NCI-H1105 (cell line): ENCODE measurements around the gene FOXP1.

Experiments used
- DNase-seq: peaks from one replicate; lab custom pipeline; 2025; lab: John Stamatoyannopoulos, UW

FOXP1 gene

DNA sequence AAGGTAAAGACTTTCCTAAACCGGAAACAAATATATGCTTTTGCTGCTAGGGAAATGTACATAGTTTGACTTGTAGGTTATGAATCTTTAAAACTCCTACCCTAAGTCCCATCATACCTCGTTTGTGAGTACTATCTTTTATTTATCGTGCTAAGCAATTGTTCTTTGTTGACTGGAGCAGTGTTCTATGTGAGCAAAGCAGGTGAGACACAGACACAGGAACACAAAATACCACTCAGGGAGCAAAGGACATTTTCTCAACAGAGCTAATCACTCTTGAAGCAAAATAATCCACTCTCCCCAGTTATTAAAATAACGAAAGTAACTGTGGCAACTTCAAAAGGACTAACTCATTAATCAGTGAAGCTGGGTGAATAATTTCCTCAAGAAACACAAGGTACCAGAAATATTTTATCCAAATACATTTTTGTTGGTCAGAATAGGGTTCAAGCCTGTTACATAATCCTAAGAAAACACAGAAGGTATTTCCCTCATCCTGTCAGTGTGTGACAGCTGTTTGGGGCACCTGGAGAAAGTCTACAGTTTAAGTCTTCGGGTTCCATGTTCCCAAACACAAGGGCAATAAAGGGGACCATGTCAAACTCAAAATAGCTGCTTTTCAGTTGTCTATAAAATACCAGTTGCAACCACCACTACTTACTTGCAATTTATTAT is 407.7 kb downstream of the FOXP1 start:
- DNase-seq = no peak

DNA sequence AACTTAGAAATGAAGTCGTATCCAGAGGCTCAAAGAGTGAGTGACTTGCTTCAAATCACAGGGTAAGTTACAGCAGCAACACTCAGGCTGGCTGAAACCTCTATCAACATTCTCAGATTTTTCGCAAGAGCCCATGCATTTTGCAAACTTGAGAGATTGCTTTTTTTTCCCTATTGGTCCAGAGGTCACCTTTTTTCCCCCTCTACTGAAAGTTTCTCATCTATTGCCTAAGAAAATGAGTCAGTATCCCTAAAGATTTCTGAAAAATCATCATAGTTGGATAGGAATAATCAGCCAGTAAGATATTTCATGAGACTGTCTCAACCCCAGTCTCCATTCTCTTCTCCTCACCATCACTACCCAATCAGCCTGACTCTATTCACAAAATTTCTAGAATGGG is 410.6 kb downstream of the FOXP1 start:
- DNase-seq = no peak

DNA sequence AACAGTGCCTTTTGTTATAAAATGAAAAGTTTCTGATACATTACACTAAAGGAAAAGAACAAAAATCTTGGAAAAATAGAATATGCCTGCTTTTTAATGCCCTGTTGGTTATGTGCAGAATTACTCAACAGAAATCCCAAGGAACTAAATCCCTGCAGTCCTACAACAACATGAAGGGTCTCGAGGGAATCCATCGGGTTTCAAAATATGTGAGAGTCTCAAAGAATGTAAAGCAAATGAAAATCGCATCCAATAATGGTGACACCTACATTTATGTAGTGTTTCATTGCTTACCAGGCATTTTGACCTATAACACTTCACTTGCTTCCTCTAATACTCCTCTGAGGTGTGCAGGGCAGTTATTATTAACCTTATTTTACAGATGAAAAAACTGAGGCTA is 411.3 kb downstream of the FOXP1 start:
- no peak for DNase-seq

DNA sequence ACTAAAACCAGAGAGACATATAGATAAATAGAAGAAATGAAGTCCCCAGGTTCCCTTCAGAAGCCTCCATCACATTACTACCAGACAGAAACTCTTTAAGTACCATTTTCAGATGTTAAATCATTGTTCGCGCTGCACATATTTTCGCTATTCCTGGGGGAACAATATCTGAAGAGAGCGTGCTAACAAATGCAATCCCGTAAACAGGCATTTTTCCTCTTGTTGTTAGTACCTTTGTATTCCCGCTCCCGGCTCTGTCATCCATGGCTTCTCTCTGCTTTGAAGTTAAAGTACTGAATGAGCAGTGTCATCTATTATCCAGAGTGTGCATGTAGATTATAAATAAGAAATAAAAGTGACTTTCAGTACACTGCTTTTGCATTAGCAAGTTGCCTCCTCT is 412.3 kb downstream of the FOXP1 start:
- no peak for DNase-seq

DNA sequence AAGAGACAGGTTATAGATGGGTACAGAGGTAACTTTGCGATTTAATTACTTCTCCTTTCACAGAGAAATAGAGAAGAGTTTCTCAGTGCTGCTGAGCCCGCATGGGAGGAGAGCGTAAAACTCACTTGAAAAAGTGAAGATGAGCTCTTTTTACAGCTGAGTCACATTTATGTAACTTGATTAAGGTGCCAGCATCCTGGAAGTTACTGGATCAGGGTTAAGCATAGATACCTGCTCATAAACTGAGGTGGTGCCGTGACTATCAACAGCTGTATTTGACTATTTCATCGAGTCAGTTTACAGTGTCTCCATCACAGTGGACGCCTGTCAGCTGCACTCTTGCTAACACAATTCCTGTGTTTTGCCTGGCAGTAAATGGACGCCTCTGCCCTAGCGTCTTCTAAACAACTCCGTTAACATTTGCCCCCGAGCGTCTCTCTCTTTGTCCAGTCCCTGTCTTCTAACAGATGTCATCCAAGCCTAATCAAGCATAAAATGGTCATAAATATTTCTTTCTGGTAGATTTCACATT is 414.6 kb downstream of the FOXP1 start:
- no peak for DNase-seq

DNA sequence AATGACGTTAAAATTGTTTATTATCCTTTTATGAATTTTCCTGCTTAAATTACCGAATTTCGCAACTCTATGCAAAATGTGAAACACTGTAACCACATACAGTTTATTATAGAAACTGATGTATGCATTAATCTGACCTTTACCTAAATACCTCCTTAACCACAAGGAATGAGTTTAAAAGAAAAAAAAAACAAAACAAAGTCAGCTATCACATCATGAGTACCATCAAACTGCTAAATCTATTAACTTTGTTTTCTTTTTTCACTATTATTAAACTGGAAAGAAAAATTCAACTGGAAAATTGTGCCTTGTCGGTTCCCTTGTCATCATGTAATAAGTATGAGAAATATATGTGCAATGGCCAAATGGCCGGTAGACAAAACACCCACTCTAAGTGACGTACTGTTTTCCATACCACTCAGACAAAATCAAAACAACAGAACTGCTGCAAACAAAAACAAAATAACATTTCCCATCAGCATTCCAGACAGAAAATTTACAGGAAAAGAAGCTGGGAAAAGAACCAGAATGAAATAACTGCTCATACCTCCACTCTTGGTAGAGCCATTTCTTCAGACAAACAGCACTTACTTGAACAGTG is 415.3 kb downstream of the FOXP1 start:
- DNase-seq = no peak

DNA sequence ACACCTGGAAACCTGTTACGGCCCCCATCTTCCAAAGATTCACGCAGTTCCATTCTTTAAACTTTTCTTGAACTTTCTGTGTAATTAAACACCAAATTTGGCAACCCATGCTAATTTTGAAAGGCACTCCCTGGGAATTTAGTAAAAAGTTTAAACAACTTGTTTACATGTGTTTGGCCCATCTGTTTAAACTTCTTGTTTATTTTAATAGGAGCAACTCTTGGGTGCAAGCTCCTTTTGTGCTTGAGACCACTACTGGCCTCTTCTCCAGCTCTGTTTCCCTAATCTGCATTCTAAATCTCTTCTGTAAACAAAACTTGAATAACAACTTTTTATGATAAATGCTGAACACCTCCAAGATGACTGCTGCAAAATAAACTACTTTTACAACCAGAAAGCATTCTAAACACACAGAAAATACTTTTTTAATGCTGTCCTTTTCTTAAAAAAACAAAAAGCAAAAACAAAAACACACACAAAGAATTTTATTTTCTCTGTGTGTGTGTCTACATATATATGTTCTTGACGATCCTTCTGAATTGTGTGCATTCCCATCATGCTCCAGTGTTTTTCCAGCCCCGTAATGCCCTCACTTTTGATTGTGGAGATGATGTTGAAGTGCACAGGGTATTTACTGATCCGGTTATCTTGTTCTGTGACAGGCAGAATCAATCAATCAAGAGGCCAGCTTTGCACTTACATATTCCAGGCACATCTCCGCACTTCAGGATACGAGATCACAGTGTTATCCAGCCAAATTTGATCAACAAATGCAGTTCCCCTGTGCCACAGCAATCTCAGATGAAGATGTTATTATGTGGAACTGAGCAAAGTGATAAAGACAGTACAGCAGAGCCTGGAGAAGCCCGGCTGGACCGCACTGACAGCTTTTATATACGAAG is 416.9 kb downstream of the FOXP1 start:
- DNase-seq = no peak

DNA sequence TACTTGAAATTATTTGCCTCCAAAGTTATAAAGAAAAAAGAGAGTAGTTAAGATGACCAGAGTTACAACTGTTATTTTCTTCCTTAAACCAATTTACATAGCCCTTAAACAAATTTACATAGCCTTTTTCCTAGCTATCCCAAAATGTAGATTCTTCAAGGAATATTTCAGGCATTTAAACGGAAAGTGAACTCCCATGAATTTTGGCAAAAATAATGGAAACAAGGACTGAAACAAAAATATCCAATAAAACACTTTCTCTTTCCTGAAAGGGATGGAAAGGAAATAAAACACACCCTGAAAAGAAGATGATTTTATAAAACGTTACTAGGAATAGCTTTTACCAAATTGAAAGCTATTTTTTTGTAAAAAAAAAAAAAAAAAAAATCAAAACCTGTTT is 418.6 kb downstream of the FOXP1 start:
- DNase-seq = no peak

DNA sequence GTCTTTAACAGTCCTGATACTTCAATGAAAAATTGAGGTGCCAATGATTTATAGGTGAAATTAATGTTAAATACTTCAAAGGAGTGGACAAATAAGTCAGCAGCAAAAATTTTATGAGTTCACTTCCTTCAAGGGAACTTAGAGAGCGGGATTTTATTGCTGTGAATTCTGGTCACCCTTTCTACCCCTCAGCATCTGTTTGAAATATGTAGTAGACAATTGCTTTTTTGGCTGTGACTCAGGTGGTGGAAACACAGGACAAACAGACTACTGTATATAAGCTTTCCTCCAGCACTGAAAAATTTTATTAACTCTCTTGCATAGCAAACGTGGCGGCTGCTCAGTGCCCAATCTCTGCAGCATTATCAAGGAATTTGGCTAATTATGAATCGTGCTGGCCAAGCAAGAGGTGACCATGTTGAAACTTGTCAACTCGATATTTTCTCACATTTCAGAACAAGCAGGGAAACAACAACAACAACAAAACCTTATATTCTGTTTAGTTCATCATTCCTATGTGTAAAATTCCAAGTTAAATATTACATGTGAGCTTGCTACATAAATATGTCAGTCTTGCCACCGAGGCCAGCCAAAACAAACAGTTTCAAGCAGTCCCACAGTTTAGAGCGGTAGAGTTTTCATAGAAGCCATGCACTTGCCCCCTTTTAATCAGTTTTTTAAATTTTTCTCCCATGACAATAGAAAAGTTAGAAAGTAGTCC is 420.2 kb downstream of the FOXP1 start:
- no peak for DNase-seq

DNA sequence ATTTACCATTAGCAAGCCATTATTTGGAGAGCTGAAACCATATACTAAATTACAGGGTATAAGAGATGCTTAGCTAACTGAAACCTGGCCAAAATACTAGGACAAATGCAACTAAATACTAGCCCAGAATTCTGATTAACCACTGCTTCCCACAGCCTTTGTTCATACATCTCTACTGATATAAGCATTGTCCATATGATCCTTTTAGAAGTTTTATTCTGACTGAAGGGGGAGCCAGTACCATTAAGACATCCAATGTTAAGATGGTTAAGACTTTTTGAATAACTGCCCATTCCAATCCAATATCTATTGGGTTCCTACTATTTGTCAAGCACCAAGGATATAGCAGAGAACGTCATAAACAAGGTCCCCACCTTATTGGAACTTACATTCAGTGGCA is 421.3 kb downstream of the FOXP1 start:
- no peak for DNase-seq

DNA sequence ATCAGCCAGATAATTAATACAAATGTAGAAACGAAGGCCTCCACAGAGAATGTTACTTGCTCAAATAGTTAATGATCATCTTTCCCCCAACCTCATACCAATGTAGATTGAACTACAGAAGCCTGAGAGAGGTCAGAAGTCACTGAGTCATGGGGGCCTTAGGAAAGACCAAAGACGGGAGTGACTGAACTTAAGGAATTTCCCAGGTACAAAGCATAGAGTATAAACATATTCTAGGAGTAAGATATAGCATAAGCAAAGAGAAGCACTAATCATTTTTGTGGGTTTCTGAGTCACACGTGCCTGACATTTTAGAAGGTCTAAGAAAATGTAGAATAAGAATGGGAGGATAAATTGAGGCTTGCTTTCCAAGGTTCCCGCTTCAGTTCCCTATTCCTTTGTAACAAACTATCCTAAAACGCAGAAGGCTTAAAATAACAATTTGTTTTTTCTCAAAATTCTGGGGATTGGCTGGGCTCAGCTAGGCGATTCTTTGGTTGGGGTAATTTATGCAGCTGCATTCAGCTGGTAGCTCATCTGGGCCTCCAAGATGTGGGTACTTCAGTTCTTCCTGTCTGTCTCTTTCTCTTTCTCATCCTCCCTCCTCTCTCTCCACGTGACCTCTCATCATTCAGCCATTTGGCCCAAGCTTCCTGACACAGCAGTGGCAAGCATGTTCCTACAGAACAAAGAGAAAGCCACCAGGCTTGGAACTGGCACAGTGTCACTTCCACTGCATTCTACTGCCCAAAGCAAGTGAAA is 422.6 kb downstream of the FOXP1 start:
- no peak for DNase-seq

DNA sequence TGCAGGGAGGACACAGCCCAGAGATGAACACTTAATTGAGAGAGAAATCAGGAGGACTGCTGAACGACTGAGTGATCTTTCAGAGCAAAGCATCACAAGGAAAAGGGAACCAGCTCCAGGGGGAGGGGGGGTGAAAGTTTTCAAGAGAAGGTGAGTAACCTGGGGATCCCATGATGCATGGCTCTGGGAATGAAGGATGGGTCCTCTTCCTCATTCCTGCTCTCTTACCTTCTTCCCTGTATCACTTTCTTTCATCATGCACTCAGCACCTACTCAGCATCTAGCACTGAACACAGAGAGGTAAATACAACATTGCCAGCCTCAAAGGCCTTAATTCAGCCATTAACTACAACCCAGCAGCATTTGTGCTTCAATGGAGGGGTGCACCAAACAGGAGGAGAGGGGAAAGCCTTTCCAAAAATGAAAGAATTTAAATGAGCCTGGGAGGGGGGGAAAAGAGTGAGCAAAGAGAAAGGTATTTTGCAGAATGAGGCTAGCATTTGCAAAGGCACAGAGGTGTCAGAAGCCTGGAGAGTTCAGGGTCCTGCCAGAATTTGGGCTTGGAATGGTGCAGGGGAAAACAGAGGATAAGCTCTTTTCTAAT is 427.4 kb downstream of the FOXP1 start:
- DNase-seq = no peak

DNA sequence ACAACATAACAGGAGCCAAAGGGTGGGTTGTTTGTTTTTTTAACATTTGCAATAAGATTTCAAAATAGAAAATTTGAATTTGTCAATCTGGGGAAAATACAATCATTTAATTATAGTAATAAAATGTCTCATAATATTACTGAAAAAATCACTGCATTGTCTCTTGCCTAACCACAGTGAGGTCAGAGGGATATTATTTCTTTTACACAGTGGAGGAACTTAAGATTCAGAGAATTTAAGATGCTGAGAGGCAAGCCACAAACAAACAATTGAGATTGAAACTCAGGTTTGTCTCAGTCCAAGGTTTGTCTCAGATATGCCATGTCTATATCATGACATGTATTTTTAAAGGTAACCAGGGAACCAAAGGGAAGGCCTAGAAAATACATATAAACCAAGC is 428.7 kb downstream of the FOXP1 start:
- no peak for DNase-seq

DNA sequence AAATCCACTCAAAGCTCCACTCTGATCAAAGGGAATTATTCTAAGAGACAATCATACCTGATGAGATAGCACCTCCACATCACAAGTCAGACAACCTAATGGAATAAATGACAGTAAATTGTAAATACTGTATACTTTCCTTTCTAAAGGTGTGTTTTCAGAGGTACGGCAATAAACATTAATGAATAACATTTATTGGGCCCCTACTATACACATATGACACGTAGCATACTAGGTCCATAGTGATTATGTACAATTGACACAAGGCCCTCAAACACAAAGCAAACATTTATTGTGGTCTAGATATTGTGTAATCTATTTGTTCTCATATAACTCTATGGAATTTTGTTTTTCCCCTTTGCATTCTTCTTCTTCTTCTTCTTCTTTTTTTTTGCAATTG is 429.8 kb downstream of the FOXP1 start:
- DNase-seq = no peak

DNA sequence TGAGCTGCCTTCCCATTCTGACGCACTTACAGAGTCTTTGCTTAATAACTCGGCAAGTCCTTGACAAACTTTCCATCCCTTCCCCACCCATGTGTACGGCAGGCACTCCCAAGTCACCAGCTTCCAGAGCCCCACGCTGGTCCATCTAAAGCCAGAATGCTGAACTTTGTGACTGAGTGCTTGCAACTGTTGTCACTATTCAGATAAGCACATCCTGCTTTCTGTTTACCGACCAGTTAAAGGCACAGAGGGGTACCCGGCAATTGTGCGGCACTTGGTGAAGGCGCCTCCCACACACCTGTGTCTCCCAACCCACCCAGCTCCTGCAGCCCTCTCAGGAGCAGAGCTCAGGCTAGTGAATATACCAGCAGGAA is 430.6 kb downstream of the FOXP1 start:
- DNase-seq = no peak

DNA sequence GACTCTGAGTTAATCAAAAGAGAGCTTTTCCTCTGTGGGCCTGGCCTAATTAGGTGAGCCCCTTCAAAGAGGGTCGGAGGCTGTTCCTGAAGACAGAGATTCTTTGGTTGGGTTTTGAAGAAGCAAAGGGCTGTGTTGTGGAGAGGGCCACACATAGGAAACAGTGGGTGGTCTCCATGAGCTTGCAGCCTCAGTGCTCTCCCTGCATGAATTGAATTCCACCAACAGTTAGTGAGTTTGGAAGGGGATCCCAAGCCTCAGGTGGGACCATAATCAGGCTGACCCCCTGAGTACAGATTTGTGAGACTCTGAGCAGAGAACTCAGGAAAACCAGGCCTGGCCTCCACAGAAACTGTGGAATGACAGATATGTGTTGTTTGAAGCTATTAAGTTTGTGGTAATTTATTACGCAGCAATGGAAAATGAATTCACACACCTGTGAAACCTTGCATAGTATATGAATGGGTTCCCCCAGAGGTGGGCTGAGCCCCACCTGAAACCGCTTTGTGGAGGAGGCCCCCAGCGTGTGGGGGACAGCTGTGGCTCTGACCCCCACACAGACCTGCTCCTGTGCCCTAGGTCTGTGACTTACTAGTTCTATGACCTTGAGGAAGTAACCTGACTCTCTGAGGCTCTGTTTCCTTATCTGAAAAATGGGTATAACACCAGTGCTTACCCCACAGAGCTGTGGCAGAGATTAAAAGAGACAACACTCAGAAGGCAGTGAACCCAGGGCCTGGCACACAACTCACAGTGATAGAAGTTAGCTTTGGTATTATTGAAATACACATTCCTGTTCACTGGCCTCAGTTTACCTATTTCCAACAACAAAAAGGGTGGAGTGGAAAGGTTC is 431.3 kb downstream of the FOXP1 start:
- DNase-seq = no peak

DNA sequence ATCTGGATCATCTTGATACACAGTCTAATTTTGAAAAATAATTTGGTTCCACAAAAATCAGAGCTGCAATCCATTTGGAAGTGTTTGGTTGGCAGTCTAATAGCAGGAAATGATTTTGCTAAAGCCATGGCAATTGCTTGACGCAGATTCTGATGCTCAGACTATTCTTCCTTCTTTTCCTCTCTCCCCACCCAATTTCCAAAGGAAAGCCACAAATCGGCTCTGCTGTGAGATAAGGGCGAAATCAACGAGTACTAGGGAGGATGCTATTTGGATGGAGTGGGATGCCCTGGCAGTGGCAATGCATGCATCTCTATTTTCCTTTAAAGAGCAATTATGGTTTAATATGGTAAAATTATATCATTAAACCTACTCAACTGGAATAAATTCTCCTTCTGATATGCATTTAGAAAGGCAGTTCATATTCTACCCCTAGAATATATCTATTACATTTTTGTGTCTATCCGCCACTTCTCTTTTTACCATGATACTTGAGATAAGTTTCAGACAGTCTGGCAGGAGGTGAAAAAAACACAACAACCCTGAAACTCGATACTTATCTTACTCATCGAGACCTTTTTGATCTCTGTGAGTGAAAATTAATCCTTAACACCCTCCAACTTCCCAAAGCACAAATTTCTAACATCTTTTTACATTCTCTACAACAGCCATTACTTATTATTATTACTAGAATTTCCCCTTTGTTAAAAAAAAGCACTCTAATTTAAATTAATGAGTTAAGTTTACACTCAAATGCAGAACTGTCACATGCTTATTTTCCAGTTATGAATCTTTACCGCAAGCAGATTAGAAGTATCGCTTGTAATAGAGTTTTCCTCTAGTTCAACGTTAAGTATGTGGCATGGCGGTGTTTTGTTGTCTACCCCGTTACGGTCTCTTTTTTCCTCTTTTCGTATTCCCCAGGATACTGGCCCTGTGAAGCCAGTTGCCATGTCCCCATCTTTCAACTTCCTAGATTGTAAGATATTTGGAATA is 433.3 kb downstream of the FOXP1 start:
- no peak for DNase-seq

DNA sequence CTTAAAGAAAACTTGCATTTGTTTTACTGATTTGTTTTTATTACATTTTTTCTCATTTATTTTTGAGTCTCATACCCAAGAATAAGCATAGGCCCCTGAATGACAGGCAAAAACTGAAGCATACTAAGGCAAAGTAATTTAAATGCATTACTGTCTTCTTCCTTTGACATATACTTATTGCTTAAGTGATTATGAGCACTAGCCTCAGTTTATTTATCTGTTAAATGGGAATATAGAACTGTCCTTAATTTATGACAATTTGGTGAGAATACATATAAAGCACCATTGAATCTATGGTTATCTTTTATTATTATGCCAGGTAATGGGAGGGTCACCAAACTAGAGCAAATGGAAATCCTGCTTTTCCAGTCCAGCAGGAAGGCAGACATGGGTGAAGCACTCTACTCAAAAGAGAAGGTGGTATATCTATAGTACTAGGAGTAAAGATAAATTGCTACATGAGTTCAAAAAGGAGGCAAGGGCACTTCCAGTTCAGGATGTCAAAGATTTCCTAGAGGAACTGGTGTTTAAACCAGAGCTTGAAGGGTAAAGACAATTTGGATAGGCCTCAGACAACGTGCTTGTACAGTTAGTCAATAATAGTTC is 435.0 kb downstream of the FOXP1 start:
- no peak for DNase-seq
